Dedifferentiated amniotic fluid mesenchymal stem cell (primary cell): ENCODE data around the gene DTX4.
A peak's percentile ranks its signal among the peaks of the same experiment; 100 is the strongest.
"Not testable (repeated sequence)": the region's sequence is repeated elsewhere in the genome, so short reads cannot be mapped to it uniquely, and the experiment has no call there.

Source experiments
- DNase-seq: peaks from one replicate; pipeline ENCODE4 v3.0.0-alpha.2; 2016; ENCODE audit errors: extremely low spot score

DTX4 gene

DNA sequence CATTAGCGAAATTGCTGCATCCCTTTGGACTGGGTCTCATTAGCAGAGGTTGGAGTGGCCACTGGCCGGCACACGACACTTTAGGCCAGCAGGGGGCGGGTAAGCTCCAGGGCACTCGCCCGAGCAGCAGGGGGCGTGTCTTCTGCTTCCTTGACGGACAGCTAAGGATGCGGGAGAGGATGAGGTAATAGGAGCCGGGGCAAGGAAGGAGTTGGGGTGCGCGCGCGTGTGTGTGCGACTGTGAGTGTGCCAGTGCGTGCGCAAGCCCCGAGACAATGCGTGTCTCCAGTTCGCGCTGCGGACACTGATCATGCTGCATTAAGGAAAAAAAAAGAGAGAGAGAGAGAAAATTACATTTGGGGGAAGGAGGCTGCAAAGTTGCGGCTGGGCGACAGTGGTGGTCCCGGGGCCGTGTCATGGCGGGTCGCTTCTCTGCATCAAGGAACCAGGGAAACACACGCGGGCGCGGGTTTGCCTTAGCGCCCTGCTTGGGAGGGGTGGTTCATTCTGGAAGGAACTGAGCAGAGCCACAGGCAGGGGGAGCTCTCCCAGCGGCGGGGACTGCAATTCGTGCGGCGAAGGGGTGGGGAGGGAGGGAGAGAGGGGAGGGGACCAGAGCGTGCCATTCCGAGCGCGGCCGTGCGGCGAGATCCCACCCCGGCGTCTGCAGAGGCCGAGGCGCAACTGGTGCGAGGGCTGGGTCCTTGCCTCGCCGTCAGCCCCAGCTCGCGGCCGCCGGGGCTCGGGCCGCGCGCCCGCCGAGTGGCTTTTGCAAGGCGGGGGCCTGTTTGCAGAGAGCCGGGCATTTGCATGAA lies at the start of gene DTX4:
Gene DTX4, plus strand, starts transcription at position 625 of the 815 bp plus-strand sequence. CDS start 464 bp downstream, outside the sequence.
- peak; percentile 88 for DNase-seq

- peak; percentile 73 for DNase-seq
Observed at GRCh38 chr11:59135648-59136461, 36.1 kb upstream of the DTX4 start.

GRCh38 chr11:59136551-59136950 lies 35.4 kb upstream of the DTX4 start:
- DNase-seq: not testable (repeated sequence)

GRCh38 chr11:59137190-59137589 lies 34.7 kb upstream of the DTX4 start:
- DNase-seq: no peak

- DNase-seq: no peak
Observed at GRCh38 chr11:59138643-59139042, 33.3 kb upstream of the DTX4 start.

DNA sequence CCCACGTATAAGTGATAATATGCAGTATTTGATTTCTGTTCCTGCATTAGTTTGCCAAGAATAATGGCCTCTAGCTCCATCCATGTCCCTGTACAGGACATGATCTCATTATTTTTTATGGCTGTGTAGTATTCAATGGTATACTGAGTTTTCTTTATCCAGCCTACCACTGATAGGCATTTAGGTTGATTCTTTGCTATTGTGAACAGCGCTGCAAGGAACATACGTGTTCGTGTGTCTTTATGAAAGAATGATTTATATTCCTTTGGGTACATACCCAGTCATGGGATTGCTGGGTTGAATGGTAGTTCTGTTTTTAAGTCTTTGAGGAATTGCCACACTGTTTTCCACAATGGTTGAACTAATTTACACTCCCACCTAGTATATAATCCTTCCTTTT lies 30.7 kb upstream of the DTX4 start:
- DNase-seq: no peak

- peak; percentile 52 for DNase-seq
Observed at GRCh38 chr11:59141673-59142460, 30.1 kb upstream of the DTX4 start.

DNA sequence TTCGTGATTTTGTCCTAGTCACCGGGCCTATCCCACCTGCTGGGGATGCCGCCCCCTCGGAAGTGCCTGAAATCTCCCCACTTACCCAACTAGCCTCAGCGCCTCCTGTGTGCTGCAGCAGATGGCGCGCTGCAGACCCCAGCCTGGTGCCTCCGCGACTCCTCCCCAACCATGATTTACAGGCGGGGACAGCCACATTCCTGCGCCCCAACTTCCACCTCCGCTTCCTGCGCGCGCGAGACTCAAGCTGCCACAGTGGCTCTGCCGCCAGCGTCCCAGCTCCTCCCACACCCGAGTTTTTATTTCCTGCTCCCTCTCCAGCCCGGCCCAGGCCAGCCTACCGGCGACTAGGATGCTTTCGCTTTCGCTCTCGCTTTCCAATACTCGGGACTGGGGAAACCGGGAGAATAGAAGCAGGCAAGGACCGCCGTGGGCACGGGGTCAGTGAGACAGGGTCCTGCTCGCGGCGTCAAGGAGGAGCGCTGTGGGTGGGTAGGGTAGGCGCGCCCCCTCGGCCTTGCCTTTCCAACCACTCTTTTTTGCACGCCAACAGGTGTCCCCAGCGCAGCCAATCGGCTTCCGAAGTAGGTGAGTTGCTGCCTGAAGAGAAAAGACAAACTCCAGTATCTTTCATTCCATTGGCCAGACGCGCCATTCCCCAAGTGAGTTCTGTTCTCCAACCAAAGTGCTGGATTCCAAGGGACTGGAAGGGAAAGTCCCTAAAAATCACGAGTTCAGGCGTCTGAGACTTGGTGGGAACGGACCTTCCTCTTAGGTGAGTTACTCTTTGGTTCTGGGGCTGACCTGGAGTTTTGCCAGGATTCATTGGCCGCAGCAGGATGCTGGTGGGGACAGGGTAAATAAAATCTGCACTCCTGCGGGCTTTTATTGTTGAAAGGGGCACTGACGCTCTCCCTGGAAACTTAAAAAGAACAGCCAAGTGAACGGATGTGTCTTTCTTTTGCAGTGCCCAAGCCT lies 29.1 kb upstream of the DTX4 start, which contains the start of gene FAM111A:
Gene FAM111A, plus strand, starts transcription at position 327 of the 978 bp plus-strand sequence. CDS start 6,017 bp downstream, outside the sequence.
- DNase-seq: peak; percentile 88

GRCh38 chr11:59144096-59144495 lies 27.8 kb upstream of the DTX4 start:
- no peak for DNase-seq

DNA sequence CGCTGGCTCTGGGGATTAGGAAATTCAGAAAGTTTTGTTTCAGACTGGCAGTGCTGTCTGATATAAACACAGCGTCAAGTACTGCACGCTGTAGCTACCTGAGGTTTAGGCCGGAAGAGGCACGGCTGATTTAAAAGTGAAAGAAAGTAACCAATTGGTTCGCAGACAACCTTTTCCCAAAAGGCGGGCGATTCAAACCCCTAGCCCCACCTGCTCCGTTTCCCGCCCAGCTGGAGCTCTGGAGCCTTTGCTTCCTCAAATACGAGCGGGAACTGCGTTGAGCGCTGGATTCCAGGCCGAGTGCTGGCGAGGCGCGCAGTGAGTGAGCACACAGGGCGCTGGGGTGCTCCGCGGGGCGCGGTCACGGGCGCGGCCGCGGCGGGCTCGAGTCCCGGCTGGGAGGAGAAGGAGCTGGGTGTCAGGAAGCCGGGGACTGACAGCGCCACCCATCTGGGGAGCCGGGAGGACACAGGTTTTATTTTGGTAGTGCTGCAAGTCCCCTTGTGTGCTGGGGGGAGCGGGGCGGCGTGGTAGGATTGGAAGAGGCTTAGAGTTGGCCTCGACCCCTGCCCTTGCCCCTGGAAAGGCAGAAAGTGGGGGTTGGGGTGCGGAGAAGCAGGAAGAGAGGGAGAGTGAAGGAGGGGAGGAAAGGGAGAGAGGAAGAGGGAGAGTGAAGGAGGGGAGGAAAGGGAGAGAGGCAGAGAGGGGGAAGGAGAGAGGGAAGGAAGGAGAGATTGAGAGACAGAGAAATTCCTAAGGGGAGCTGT lies 27.2 kb upstream of the DTX4 start:
- DNase-seq: peak; percentile 81

DNA sequence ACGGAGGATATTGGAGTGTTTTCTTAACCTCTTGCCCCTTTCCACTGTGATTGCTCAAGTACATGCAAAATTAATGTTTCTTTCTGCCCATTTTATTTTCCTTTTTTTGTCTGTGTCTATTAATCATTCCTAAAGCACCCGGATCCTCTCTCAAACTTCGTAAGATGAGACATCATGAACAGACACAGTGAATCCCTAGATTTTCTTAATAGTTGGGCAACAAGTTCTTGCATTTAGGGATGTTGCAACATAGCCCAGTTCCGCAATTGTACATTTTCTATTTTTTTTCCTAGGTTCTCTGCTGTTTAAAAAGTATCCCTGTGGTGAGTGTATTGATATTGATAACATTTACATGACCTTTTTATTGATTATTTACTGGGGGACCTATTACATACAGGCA lies 26.4 kb upstream of the DTX4 start:
- DNase-seq: no peak

GRCh38 chr11:59151761-59152160 lies 20.2 kb upstream of the DTX4 start:
- no peak for DNase-seq

DNA sequence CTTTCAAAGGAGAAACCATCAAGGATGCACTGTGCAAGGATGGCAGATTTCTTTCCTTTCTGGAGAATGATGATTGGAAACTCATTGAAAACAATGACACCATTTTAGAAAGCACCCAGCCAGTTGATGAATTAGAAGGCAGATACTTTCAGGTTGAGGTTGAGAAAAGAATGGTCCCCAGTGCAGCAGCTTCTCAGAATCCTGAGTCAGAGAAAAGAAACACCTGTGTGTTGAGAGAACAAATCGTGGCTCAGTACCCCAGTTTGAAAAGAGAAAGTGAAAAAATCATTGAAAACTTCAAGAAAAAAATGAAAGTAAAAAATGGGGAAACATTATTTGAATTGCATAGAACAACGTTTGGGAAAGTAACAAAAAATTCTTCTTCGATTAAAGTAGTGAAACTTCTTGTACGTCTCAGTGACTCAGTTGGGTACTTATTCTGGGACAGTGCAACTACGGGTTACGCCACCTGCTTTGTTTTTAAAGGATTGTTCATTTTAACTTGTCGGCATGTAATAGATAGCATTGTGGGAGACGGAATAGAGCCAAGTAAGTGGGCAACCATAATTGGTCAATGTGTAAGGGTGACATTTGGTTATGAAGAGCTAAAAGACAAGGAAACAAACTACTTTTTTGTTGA lies 19.5 kb upstream of the DTX4 start:
- no peak for DNase-seq

- no peak for DNase-seq
Observed at GRCh38 chr11:59154610-59155009, 17.3 kb upstream of the DTX4 start.

GRCh38 chr11:59157433-59157832 lies 14.5 kb upstream of the DTX4 start:
- no peak for DNase-seq

GRCh38 chr11:59158206-59159068 lies 13.5 kb upstream of the DTX4 start:
- peak; percentile 82 for DNase-seq

GRCh38 chr11:59164028-59164427 lies 7.9 kb upstream of the DTX4 start:
- DNase-seq: peak; percentile 7

GRCh38 chr11:59172345-59173079 lies 580 bp downstream of the DTX4 start:
- no peak for DNase-seq
